Ishikawa (cell line): ENCODE measurements around the gene UQCRH.

Source experiments
- CEBPB ChIP-seq: IDR thresholded peaks from 2 replicates; pipeline ENCODE4 v1.6.1; 2012
- CREB1 ChIP-seq: IDR thresholded peaks from 2 replicates; pipeline ENCODE4 v1.6.1; 2012; ENCODE audit warnings: low read depth
- EGR1 ChIP-seq: IDR thresholded peaks from 2 replicates; pipeline ENCODE4 v1.6.1; 2012
- EP300 ChIP-seq: IDR thresholded peaks from 2 replicates; pipeline ENCODE4 v1.6.1; 2012; ENCODE audit warnings: borderline replicate concordance
- FOXM1 ChIP-seq: IDR thresholded peaks from 2 replicates; pipeline ENCODE4 v1.6.1; 2012; ENCODE audit warnings: low read depth, borderline replicate concordance
- MAX ChIP-seq: IDR thresholded peaks from 2 replicates; pipeline ENCODE4 v1.6.1; 2012
- NFIC ChIP-seq: IDR thresholded peaks from 2 replicates; pipeline ENCODE4 v1.6.1; 2012
- RAD21 ChIP-seq: IDR thresholded peaks from 2 replicates; pipeline ENCODE4 v1.6.1; 2012; ENCODE audit warnings: low read depth
- REST ChIP-seq: IDR thresholded peaks from 2 replicates; pipeline ENCODE4 v1.6.1; 2012; ENCODE audit warnings: low read depth, mild to moderate bottlenecking
- TAF1 ChIP-seq: IDR thresholded peaks from 2 replicates; pipeline ENCODE4 v1.6.1; 2012; ENCODE audit warnings: low read depth, mild to moderate bottlenecking
- TCF12 ChIP-seq: IDR thresholded peaks from 2 replicates; pipeline ENCODE4 v1.6.1; 2012; ENCODE audit warnings: low read depth
- TEAD4 ChIP-seq: IDR thresholded peaks from 2 replicates; pipeline ENCODE4 v1.6.1; 2012
- USF1 ChIP-seq: IDR thresholded peaks from 2 replicates; pipeline ENCODE4 v1.6.1; 2012
- YY1 ChIP-seq: IDR thresholded peaks from 2 replicates; pipeline ENCODE4 v1.6.1; 2012; ENCODE audit warnings: low read depth
- ZBTB7A ChIP-seq: IDR thresholded peaks from 2 replicates; pipeline ENCODE4 v1.6.1; 2012; ENCODE audit warnings: low read depth

Gene UQCRH

GRCh38 chr1:46289134-46289494 lies 14.4 kb upstream of the UQCRH start:
- no peak for TF ChIP-seq REST
- TF ChIP-seq RAD21, result no peak
- no peak for TF ChIP-seq TCF12
- TF ChIP-seq EP300, result no peak
- TF ChIP-seq NFIC, result no peak
- no peak for TF ChIP-seq EGR1
- no peak for TF ChIP-seq USF1
- no peak for TF ChIP-seq CREB1
- TF ChIP-seq TEAD4, result no peak
- no peak for TF ChIP-seq TAF1
- no peak for TF ChIP-seq YY1
- TF ChIP-seq CEBPB, result no peak
- TF ChIP-seq MAX, result no peak
- TF ChIP-seq FOXM1, result no peak

- TF ChIP-seq EP300 (no peak), RAD21 (no peak), CEBPB (no peak), REST (no peak), YY1 (no peak), TEAD4 (no peak), USF1 (no peak), MAX (no peak), ZBTB7A (no peak), CREB1 (no peak), TCF12 (no peak), TAF1 (no peak), NFIC (no peak), FOXM1 (no peak), EGR1 (no peak)
These were observed 13.5 kb upstream of the UQCRH start for GRCh38 chr1:46289976-46290375.

DNA sequence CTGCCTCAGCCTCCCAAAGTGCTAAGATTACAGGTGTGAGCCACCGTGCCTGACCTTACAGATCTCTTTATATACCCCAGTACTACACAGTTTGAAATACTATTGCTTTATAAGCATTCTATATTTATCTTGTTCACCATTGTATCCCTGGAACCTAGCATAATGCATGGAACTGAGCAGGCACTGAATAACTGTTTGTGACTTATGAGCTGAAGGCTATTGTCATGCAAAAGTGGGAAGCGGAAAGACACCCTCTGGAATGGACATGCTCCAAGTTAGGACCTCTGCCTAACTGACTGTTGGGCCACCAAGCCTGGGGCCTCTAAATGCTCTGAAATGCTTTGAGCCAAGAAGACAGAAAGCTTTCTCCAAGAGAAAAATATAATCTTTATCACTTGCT lies 8.2 kb upstream of the UQCRH start:
- no peak for TF ChIP-seq TEAD4
- TF ChIP-seq NFIC, result no peak

GRCh38 chr1:46298387-46298786 lies 5.1 kb upstream of the UQCRH start:
- TF ChIP-seq RAD21 (no peak), TAF1 (no peak), FOXM1 (no peak), NFIC (no peak), TEAD4 (no peak), EGR1 (no peak), CEBPB (no peak), CREB1 (no peak), MAX (no peak), YY1 (no peak), REST (no peak), ZBTB7A (no peak), TCF12 (no peak), EP300 (no peak), USF1 (no peak)
